ENCODE measurements around the gene SHF.

- no peak for TF ChIP-seq EZH2 (IDR thresholded peaks at IDR 0.05)
- no peak for TF ChIP-seq POLR2AphosphoS5 (IDR thresholded peaks at IDR 0.05; ENCODE audit: borderline replicate concordance, low read depth, low read length)
These were observed 20.0 kb downstream of the SHF start for GRCh38 chr15:45167631-45168205.
